Stimulated activated CD4-positive, alpha-beta T cell treated with anti-CD3 and anti-CD28 coated beads, Interleukin-1b, Interleukin-23, amount 100 ng/mL, for 1 hour (primary cell): ENCODE data around the gene RPL22.

Experiments
- DNase-seq, 2 donors: peaks; one replicate each; pipeline ENCODE4 v3.0.0-alpha.2; 2020; ENCODE audit warnings: low read depth in 2 of 2

Gene RPL22

GRCh38 chr1:6202256-6202655 lies 2.9 kb upstream of the RPL22 start:
- no peak for DNase-seq

GRCh38 chr1:6200188-6200809 lies 904 bp upstream of the RPL22 start:
- no peak for DNase-seq

- DNase-seq, result no peak
Observed at GRCh38 chr1:6198646-6199297, 623 bp downstream of the RPL22 start.

- no peak for DNase-seq
Observed at GRCh38 chr1:6197746-6198427, 1.5 kb downstream of the RPL22 start.

GRCh38 chr1:6191968-6192367 lies 7.4 kb downstream of the RPL22 start:
- no peak for DNase-seq

GRCh38 chr1:6188466-6188865 lies 10.9 kb downstream of the RPL22 start:
- DNase-seq, result no peak

- no peak for DNase-seq
Observed at GRCh38 chr1:6185635-6186382, 13.6 kb downstream of the RPL22 start.

GRCh38 chr1:6185151-6185550 lies 14.2 kb downstream of the RPL22 start:
- no peak for DNase-seq

- DNase-seq, result no peak
Observed at GRCh38 chr1:6184083-6184783, 15.2 kb downstream of the RPL22 start.

- DNase-seq, result no peak
Observed at GRCh38 chr1:6183520-6183989, 15.8 kb downstream of the RPL22 start.

- DNase-seq, result no peak
Observed at GRCh38 chr1:6181347-6181770, 18.0 kb downstream of the RPL22 start.

GRCh38 chr1:6180707-6181311 lies 18.6 kb downstream of the RPL22 start:
- DNase-seq, result no peak

GRCh38 chr1:6180268-6180706 lies 19.1 kb downstream of the RPL22 start, which contains the start of gene CHD5:
CHD5 (minus strand) TSS chr1:6180321; CDS start chr1:6180023, 298 bp downstream.
- no peak for DNase-seq

- DNase-seq, result no peak
Observed at GRCh38 chr1:6179564-6180175, 19.7 kb downstream of the RPL22 start.

- DNase-seq, result no peak
Observed at GRCh38 chr1:6178751-6179563, 20.4 kb downstream of the RPL22 start.

- DNase-seq, result no peak
Observed at GRCh38 chr1:6177681-6178380, 21.6 kb downstream of the RPL22 start.

GRCh38 chr1:6176779-6177178 lies 22.6 kb downstream of the RPL22 start:
- DNase-seq, result no peak

- DNase-seq, result no peak
Observed at GRCh38 chr1:6175411-6175828, 24.0 kb downstream of the RPL22 start.
